ENCODE data around the gene ULK1.
A peak's percentile ranks its signal among the peaks of the same experiment; 100 is the strongest.

Gene ULK1

GRCh38 chr12:131894313-131894860 lies at the start of gene ULK1:
TSS of gene ULK1 (plus strand) at chr12:131894622. CDS start at chr12:131895002, 380 bp downstream.
- peak within 1 kb of the TSS; percentile 100 for H3K4me2 ChIP-seq (ENCODE audit: low read length)
- H3K27me3 ChIP-seq (ENCODE audit: control insufficient read depth, insufficient read depth, low read length) = no peaks in the 10 kb centered on the region
- H3K9me3 ChIP-seq (ENCODE audit: control insufficient read depth, low read length) = no peaks in the 10 kb centered on the region
- H3K4me1 ChIP-seq = peaks cover 13% of the 10 kb centered on the region
- peaks cover 17% of the 10 kb centered on the region for H3K79me2 ChIP-seq
- peak within 1 kb of the TSS; percentile 99 for H3K27ac ChIP-seq
- no peaks in the 10 kb centered on the region for H3K36me3 ChIP-seq (ENCODE audit: control insufficient read depth, insufficient read depth, low read length)
- H3K4me3 ChIP-seq (ENCODE audit: low read depth, low read length) = peak within 1 kb of the TSS; percentile 57
- TF ChIP-seq CTCF (IDR thresholded peaks at IDR 0.05) = no peak
- peak within 1 kb of the TSS; percentile 83 for H3K9ac ChIP-seq
- H2AFZ ChIP-seq = peak within 1 kb of the TSS; percentile 82

- no peak for TF ChIP-seq CTCF (IDR thresholded peaks at IDR 0.05)
Measured at GRCh38 chr12:131844656-131845055, 49.8 kb upstream of the ULK1 start.

GRCh38 chr12:131845121-131845520 lies 49.3 kb upstream of the ULK1 start:
- no peak overlapping the region for H2AFZ ChIP-seq
- H3K4me3 ChIP-seq (ENCODE audit: low read depth, low read length) = no peak overlapping the region
- H3K9me3 ChIP-seq (ENCODE audit: control insufficient read depth, low read length) = no peaks in the 10 kb centered on the region

More at GRCh38 chr12:131844656-131845055, 49.8 kb upstream of the ULK1 start:
- Histone ChIP-seq H3K27ac (no peak overlapping the region), H3K79me2 (no peaks in the 10 kb centered on the region), H3K4me2 (ENCODE audit: low read length) (no peak overlapping the region), H3K27me3 (ENCODE audit: control insufficient read depth, insufficient read depth, low read length) (no peaks in the 10 kb centered on the region), H2AFZ (no peak overlapping the region), H3K4me3 (ENCODE audit: low read depth, low read length) (no peak overlapping the region), H3K9me3 (ENCODE audit: control insufficient read depth, low read length) (no peaks in the 10 kb centered on the region), H3K9ac (no peak overlapping the region), H3K36me3 (ENCODE audit: control insufficient read depth, insufficient read depth, low read length) (no peaks in the 10 kb centered on the region), H3K4me1 (no peaks in the 10 kb centered on the region)

DNA sequence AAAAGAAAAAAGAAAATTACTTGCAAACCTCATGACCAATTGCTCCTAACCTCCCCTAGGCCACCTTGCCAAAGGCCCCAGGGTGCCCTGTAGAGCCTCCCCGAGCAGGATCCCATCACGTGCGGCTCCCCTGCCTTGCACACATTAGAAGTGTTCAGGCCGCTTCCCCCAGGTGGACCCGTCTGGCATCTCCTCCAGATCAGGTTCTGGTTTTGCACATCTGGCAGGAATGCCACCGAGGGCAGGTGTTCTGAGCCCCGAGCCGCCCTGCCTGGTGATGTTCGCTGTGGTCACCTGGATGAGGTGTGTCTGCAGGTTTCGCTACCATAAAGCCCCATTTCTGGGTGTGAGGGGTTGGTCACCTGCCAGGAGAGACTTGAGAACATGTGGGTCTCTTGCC lies 47.0 kb upstream of the ULK1 start:
- H3K4me2 ChIP-seq (ENCODE audit: low read length) = no peak overlapping the region
- H3K9me3 ChIP-seq (ENCODE audit: control insufficient read depth, low read length) = no peaks in the 10 kb centered on the region
- H2AFZ ChIP-seq = no peak overlapping the region
- no peak overlapping the region for H3K4me3 ChIP-seq (ENCODE audit: low read depth, low read length)
- no peaks in the 10 kb centered on the region for H3K36me3 ChIP-seq (ENCODE audit: control insufficient read depth, insufficient read depth, low read length)
- H3K27ac ChIP-seq = no peak overlapping the region
- no peak overlapping the region for H3K9ac ChIP-seq
- TF ChIP-seq CTCF (IDR thresholded peaks at IDR 0.05) = no peak
- no peaks in the 10 kb centered on the region for H3K27me3 ChIP-seq (ENCODE audit: control insufficient read depth, insufficient read depth, low read length)
- no peaks in the 10 kb centered on the region for H3K4me1 ChIP-seq
- no peaks in the 10 kb centered on the region for H3K79me2 ChIP-seq

More at GRCh38 chr12:131845121-131845520, 49.3 kb upstream of the ULK1 start:
- Histone ChIP-seq H3K27me3 (ENCODE audit: control insufficient read depth, insufficient read depth, low read length) (no peaks in the 10 kb centered on the region), H3K27ac (no peak overlapping the region), H3K36me3 (ENCODE audit: control insufficient read depth, insufficient read depth, low read length) (no peaks in the 10 kb centered on the region), H3K4me1 (no peaks in the 10 kb centered on the region), H3K79me2 (no peaks in the 10 kb centered on the region), H3K4me2 (ENCODE audit: low read length) (no peak overlapping the region), H3K9ac (no peak overlapping the region)
- TF ChIP-seq CTCF (IDR thresholded peaks at IDR 0.05) = no peak

DNA sequence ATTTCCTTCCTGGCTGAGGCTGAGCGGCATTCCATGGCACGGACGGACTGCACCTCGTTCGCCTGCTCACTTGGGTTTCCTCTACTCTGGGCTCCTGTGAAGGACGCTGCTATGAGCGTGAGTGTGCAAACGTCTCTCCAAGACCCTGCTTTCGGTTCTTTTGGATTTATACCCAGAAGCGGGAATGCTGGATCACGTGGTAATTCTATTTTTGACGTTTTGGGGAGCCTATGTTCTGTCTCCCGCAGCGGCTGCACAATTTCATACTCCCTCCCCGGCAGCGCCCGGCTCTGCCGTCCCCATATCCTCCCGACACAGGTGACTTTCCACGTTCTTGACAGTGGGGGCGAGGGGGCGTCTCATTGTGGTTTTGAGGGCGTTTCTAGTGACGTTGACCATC lies 45.7 kb upstream of the ULK1 start:
- H3K9me3 ChIP-seq (ENCODE audit: control insufficient read depth, low read length) = no peaks in the 10 kb centered on the region
- H3K4me1 ChIP-seq = no peaks in the 10 kb centered on the region
- H2AFZ ChIP-seq = no peak overlapping the region
- H3K36me3 ChIP-seq (ENCODE audit: control insufficient read depth, insufficient read depth, low read length) = no peaks in the 10 kb centered on the region
- TF ChIP-seq CTCF (IDR thresholded peaks at IDR 0.05) = no peak
- no peak overlapping the region for H3K4me3 ChIP-seq (ENCODE audit: low read depth, low read length)
- no peak overlapping the region for H3K27ac ChIP-seq
- no peak overlapping the region for H3K4me2 ChIP-seq (ENCODE audit: low read length)
- no peaks in the 10 kb centered on the region for H3K27me3 ChIP-seq (ENCODE audit: control insufficient read depth, insufficient read depth, low read length)
- H3K9ac ChIP-seq = no peak overlapping the region
- H3K79me2 ChIP-seq = no peaks in the 10 kb centered on the region
